NCI-H748 treated with DMSO at 0.1 percent for 48 hours (cell line): Measurements from ENCODE around the gene LILRB2.
"Not testable (repeated sequence)": the region's sequence is repeated elsewhere in the genome, so short reads cannot be mapped to it uniquely, and the experiment has no call there.

Source experiments
- DNase-seq: peaks from one replicate; lab custom pipeline; 2025; lab: John Stamatoyannopoulos, UW

LILRB2 gene

DNA sequence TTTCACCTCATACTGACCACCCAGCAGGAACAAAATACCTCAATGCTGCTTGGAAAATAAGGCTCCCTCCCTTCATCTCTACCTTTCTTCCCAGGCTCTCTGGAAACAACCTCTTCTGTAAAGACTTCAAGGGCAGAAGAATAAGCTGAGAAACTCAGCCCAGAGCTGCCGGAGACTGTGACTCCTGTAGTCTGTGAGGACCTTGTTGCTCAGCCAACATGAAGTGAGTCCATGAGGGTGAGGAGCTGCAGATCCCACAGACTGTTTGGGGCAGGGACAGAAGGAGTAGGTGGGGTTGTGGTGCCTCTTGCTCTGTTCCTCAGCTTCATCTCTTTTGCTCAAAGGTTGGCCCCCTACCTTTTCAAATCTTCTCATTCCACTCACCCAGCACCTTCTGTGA is 24.2 kb upstream of the LILRB2 start:
- DNase-seq = no peak

DNA sequence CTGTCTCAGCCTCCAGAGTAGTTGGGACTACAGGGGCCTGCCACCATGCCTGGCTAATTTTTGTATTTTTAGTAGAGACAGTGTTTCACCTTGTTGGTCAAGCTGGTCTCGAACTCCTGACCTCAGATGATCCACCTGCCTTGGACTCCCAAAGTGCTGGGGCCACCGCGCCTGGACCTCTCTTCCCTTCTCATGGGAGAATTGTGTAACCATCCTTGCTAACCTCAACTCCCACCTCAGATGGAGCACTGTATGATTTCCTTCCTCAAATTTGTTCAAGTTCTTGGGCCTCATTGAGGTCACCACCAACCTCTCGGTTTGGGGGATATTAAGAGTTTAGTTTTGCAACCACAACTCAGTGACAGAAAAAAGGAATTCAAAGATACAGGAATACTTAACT is 21.3 kb upstream of the LILRB2 start:
- DNase-seq = no peak

DNA sequence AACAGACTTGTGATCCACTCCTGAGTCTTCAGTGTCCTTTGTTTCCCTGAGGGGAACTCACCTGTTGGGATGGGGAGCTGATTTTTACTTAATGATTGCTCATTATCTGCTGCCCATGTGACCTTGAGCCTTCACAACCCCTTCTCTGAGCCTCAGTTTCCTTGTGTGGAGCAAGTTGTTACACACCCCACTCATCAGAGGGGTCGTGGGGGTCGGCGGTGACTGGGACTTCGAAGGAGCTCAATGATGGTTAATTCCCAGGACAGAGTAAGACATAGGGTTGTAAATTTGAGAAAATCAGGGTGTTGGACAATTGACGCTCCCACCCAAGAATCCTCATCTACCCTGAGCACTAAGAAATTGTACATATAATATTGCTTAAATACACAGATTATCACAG is 18.6 kb upstream of the LILRB2 start:
- no peak for DNase-seq

DNA sequence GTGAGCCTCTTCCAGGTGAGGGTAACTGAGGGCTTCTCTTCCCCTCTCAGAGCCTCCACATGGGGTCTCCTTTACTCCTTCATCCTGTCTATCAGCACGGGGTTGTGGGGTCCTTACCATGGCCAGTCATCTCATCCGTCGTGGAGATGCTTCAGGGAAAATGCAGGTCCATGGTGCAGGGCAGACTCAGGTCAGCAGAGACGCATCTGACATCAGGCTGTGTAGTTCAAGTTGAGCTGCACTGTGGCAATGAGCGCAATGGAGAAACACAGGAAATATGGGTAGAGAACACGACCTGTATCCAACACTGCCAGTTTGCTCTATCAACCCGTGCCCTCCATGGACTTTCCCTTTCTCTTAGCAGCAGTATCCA is 18.2 kb upstream of the LILRB2 start:
- DNase-seq = no peak

DNA sequence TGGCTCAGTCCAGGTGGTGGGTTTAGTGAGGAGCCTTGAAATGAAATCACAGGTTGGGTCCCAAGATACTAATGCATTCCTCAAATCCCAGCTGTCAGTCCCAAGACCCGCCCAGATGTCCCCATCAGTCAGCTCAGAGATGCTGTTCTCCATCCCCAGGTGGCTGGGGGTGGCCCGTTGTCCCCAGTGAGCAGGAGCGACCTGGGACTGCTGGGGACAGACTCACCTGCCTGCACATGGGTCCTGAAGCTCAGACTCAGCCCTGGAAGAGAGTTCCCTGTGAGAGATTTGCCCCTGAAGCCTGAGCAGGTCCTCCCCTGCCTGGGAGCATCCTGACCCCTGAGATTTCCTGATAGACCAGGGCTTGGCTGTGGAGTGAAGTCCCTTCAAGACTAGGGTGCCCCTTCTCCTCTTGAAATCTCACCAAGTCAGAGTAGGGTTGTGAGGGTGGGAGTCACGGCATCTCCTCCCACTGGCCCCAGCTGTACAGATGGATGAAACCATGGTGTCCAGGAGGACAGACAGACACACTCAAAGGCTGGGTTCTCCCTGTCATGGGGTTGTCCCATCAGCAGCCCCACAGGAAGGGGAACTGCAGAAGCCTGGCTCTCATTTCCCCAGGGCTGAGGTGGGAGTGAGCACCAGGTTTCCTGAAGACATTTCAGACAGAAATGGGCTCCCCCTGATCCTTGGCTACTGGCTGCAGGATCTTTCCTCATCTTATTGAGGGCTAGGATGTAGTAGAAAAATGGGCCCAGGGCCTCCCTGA is 17.6 kb upstream of the LILRB2 start:
- no peak for DNase-seq

DNA sequence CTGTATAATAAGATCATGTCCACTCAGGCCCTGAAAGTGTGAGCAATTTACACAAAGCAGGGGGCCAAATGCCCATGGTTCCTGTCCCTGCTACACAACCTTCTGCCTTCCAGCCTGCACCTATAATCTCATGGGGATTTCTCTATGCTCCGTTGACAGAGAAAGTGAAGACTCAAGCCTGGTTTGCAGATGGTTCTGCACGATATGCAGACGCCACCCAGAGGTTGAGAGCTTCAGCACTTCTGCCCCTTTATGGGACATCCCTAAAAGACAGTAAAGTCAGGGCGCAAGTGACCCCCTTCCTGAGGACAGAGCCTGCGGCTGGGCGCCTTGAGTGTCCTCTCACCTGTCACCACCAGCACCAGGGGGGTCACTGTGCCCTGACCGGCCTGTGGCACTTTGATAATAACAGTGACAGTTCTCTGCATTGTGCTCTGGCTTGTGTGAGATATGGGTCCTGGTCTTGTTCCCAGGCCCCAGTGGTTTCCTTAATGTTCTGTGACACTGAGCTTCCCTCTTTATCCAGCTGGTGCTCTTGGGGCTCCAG is 16.9 kb upstream of the LILRB2 start:
- DNase-seq = no peak

DNA sequence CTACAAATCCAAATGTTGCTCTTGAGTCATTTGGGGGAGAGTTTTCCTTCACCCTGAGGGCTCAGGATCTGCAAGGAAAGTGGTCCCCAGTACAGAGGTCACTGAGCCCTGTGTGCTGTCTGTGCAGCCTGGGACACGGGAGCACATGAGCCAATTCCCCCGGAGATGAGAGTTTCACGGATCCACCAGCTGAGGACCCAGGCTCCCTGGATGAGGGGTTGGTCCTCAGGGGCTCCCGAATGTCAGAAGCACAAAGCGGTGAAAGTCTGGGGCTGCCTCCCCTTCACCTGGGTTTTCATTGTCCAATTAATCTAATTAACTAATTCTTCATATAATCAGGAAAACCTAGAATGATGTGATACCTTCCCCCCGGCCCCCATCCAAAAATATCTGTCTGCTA is 13.6 kb upstream of the LILRB2 start:
- no peak for DNase-seq

DNA sequence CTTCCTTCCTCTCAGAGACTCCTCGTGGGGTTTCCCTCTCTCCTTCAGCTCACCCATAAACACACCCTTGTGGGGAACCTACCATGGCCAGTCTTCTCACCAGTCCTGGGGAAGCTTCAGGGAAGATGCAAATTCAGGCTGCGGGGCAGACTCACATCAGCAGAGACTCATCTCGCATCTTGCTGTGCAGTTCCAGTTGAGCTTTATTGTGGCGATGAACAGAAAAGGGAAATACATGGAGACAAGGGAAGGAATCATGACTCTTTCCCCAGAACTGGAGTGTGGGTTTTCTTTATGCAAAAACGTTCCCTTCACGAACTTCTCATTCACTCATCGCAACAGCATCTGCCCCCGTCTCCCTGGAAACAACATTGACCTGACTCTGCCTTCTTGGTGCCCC is 8.2 kb upstream of the LILRB2 start:
- DNase-seq = not testable (repeated sequence)

DNA sequence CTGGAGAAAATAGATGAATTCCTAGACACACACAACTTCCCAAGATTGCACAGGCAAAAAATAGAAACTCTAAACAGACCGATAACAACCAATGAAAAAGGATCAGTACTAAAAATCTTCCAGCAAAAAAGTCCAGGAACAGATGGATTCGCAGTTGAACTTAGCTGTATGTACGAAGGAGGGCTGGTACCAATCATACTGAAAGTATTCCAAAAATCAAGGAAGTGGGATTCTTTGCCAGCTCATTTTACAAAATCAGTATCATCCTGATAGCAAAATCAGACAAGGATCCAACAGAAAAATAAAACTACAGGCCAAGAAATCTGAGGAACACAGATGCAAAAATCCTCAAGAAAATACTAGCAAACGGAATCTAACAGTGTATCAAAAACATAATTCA is 6.5 kb upstream of the LILRB2 start:
- DNase-seq = no peak

DNA sequence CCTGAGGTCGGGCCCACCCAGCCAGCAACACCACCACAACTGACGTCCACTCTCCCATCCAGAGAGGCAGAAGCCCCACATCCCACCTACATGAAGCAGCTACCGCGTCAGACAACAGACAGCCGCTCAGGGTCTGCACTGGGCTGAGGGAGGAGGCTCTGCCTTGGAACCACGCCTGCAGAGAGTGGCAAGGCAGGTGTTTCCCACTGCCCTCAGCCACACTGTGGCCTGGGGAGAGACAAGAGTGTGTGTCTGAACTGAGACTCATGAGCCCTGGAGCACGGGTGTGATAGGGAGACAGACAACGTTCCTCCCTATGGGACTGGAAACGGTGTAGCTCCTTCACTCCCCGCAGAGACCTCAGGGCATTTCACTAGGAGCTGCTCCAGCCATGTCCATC is 5.4 kb upstream of the LILRB2 start:
- DNase-seq = not testable (repeated sequence)

DNA sequence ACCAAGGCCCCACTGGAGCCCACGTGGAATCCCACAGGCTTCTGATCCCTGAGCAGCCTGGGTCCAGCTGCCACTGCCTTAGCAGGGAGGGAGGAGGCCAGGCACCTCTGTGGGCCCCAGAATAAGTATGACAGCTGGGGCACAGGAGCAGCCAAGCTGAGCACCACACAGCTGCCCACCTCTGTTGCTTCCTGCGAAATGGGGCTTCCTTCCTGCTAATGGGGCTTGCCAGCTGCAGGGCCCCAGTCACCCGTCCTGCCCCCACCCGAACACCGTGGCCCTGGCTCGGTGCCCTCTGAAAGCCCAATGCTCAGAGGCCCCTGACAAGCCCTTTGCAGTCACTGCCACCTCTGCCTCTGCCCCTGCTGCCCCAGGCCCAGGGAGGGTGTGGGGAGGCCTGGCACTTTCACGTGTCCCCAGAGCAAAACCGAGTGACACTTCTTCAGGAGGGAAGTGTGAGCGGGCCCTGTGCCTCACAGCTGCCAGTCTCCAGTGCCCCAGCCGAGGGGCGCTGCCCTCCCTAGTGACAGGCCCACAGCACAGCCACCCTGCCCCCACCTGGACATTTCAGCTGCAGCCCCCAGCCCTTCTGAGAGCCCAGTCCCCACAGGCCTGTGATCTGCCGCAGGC is 4.6 kb upstream of the LILRB2 start:
- not testable (repeated sequence) for DNase-seq

DNA sequence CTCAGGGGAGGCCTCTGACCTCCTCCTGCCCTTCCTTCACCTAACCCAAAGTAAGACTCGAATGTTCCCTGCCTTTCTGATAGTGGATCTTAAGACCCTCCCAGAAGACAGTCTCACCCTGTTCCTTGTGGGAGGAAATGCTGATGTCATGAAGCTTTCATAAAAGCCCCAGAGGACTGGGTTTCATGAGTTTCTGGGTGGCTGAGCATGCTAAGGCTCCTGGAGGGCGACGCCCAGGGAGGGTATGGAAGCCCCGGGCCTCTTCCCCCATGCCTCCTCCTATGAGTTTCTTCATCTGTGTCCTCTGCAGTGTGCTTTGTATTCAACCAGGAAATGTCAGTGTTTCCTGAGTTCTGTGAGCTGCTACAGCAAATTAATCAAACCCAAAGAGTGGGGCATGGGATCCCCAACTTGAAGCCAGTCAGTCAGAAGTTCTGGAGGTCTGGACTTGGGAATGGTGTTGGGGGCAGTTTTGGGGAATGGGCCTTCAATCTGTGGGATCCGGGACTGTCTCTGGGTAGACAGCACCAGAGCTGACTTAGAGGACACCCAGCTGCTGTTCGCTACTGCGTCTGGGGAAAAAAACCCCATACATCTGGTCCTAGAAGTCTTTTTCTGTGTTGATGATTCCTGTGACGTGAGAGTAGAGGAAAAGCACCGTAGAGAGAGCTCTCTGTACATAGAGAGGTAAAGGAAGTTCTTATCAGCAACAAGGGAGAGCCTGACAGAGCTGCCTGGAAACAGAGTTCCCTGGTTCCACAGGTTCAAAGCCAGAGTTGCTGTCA is 2.0 kb upstream of the LILRB2 start:
- no peak for DNase-seq

DNA sequence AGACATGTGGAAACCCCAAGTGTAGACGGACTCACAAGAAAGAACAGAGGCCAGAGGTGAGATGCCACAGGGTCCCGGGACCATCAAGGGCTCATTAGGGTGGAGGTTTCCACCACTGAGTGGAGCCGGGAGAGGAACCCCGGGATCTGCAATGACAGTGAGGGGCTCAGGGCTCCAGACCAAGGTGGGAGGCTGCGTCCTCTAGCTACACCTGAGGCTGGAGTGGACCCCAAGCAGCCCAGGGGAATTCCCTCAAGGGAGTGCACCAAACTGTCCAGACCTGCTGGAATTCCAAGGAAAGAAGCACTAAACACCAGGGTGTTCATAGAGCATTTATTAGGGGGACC is 792 bp upstream of the LILRB2 start:
- not testable (repeated sequence) for DNase-seq

DNA sequence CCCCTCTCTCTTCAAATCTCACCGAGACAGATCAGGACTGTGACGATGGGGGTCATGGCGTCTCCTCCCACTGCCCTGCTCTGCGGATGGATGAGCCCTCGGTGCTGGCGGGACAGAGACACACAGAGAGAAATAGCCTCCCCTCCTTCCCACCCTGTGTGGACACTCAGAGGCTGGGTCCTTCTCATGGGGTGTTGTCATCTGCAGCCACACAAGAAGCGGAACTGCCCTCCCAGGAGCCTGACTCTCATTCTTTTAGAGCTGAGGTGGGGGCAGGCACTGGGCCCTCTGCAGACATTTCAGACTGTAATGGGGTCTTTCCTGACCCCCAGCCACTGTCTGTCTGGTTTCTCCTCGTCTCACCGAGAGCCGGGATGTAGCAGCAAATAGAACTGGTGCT is 469 bp downstream of the LILRB2 start:
- DNase-seq = not testable (repeated sequence)

DNA sequence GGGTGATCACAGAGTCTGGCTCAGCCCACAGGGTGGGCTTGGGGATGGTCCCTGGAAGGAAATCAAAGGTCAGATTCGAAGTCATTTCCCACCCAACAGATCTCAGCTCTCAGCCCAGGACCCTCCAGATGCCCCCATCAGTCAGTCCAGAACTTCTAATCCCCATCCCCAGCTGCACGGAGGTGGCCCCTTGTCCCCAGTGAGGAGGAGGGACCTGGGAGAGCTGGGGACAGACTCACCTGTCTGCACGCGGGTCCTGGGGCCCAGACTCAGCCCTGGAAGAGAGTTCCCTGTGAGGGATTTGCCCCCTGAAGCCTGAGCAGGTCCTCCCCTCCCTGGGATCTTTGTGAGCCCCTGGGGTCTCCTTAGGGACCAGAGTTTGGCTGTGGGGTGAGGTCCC is 885 bp downstream of the LILRB2 start:
- not testable (repeated sequence) for DNase-seq

DNA sequence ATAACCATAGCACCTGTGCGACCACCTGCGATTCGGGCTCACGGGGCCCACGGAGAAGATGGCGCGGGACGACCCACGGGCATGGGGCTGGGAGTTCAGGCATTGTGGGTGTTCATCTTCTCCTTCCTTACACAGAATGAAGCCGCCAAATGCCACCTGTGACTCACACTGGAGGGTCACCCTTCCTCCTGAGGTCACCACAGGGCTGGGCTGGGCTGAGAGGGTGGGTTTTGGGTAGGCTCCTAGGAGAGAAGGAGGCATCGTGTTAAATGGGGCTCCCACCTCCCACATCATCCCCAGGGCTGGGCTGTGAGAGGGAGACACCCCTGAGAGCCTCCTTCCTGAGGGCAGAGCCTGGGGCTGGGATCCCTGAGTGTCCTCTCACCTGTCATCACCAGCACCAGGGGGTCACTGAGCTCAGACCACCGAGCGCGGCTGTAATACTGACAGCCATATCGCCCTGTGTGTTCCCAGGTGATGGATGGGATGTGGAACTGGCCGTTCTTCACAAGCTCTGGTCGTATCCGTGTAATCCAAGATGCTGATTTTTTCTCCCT is 1.4 kb downstream of the LILRB2 start:
- DNase-seq = no peak

DNA sequence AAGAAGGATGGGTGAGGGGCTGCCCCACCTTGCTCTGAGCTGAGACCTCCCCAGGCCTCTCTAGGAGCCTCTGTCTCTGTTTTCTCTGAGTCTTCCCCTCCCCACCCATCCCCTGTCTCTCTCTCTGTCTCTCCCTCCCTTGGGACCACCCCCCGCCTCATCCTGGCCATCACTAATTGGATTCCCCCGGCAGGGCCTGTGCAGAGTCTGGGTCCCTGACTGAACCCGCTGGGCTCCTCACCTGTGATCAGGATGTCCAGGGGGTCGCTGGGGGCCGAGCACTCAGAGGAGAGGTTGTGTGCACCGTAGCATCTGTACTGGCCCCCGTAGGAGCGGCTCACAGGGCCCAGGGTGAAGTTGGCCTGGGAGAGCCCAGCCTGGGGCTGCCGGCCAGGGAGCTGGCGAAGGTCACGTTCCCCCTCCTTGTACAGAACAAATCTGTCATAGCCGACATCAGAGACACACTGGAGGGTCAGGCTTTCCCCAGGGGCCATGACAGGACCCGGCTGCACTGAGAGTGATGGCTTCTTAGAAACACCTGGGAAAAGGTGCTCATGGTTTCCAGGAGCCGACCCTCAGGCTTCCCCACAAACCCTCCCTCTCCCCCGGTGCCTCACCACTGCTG is 2.2 kb downstream of the LILRB2 start:
- DNase-seq = not testable (repeated sequence)

DNA sequence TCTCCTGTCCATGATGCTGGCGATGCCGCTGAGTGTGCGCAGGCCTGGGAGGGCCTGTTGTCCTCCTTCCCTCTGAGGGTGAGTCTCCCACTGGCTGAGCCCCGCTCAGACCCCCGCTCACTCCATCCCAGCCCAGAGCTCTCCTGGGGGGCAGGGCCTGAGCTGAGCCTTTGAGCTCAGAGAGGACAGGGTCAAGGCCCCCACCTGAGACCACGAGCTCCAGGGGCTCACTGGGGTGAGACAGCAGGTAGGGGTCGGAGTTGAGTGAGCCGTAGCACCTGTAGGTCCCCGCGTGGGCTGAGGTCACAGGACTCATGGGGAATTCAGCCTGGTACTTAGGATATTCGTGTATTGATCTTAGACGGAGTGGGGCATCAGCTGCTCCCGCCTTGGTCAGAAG is 2.9 kb downstream of the LILRB2 start:
- DNase-seq = not testable (repeated sequence)

DNA sequence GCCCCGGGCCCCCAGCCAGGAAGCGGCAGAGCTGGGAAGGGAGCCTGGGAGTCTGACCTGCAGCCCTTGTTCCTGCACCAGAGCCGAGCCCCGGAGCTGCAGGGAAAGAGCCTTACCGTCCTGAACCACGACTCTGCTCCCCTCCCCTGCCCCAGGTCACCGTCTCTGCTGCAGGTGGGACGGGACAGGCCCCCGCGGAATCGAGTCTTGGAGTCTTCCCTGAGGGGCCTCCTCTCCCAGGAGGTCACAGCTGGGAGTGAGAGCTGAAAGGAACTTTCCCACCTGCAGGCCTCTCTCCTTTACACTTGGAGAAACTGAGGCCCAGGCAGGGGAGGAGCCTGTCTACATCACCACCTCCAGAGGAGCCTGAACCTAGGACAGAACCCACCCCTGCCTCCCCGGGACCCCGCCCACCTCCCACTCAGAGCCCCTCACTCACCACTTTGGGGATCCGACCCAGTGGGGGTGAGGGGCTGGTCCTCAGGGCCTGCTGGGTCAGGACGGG is 3.7 kb downstream of the LILRB2 start:
- not testable (repeated sequence) for DNase-seq

DNA sequence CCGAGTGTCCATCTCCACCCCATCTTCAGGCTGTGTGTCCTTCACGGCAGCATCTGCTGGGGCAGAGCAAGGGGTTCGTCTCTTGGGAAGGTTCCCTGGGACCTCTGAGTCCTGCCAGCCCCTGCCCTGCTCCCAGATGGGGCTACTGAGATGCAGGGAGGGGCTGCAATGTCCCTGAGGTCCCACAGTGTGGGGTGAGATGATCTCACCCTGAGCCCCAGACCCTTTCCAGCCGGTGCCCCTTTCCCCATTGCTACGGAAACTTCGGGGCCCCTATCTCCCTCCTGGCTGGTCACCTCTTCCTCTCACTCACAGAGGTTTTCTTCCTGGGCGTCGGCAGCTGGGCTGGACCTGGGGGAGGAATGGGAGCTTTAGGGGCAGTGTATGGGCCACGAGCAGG is 5.0 kb downstream of the LILRB2 start:
- DNase-seq = no peak

DNA sequence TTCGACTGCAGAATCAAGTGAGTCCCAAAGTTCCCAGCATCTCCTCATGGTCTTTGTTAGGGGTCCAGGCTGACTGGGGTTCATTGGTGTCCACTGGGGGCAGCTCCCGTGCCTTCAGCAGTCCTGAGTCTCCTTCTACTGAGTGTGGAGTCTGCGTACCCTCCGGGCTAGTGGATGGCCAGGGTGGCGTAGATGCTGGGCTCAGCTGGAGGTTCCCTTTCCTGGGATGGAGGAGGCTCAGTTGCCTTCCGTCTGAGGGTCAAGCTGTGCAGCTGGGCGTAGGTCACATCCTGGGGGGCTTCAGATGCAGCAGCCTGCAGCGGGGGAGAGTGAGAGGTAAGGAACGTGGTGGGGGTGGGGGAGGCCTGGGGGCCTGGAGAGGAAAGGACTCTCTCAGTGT is 6.4 kb downstream of the LILRB2 start:
- DNase-seq = not testable (repeated sequence)

DNA sequence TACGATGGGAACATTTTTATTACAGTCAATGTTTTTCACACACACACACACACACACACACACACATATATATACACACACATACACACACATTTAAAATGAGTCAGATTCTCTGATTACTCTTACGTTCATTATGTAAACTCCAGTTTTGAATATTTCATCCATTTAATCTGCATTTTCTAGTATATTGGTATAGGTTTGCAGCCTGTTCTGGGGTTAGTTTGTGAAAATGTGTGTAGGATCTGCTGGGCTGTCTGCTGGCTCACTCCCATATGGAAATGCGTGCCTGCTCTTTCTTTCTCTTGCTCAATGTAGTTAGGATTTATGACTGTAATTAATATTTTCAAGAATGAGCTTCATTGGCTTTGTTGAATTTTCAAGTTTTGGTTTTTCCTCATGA is 7.1 kb downstream of the LILRB2 start:
- no peak for DNase-seq
